Memory B cell (primary cell): ENCODE measurements around the gene MDH1B.
A peak's percentile ranks its signal among the peaks of the same experiment; 100 is the strongest.
"Not testable (repeated sequence)": the region's sequence is repeated elsewhere in the genome, so short reads cannot be mapped to it uniquely, and the experiment has no call there.

ENCODE experiments used
- ATAC-seq: fragments of 150-1000 bp; cut with Tn5 transposase; 2 replicates; pipeline ENCODE4 v1.10.0; 2021; ENCODE audit warnings: low read depth, mild to moderate bottlenecking, moderate library complexity
- DNase-seq, 2 donors: peaks; one replicate each; pipeline ENCODE4 v3.0.0; 2022; ENCODE audit warnings: low spot score in 2 of 2
- H3K27ac Mint-ChIP-seq: one replicate; pipeline ENCODE4 v1.8.0; 2022; ENCODE audit warnings: mild to moderate bottlenecking, moderate library complexity, mixed read lengths
- H3K27me3 Mint-ChIP-seq: one replicate; pipeline ENCODE4 v1.8.0; 2022; ENCODE audit warnings: mixed read lengths
- H3K36me3 Mint-ChIP-seq: one replicate; pipeline ENCODE4 v1.8.0; 2022; ENCODE audit warnings: mild to moderate bottlenecking, mixed read lengths
- H3K4me1 Mint-ChIP-seq: one replicate; pipeline ENCODE4 v1.8.0; 2022; ENCODE audit warnings: mixed read lengths
- H3K4me3 Mint-ChIP-seq: one replicate; pipeline ENCODE4 v1.8.0; 2022; ENCODE audit warnings: mild to moderate bottlenecking, moderate library complexity, mixed read lengths
- H3K9me3 Mint-ChIP-seq: one replicate; pipeline ENCODE4 v1.8.0; 2022; ENCODE audit warnings: mixed read lengths

MDH1B gene

DNA sequence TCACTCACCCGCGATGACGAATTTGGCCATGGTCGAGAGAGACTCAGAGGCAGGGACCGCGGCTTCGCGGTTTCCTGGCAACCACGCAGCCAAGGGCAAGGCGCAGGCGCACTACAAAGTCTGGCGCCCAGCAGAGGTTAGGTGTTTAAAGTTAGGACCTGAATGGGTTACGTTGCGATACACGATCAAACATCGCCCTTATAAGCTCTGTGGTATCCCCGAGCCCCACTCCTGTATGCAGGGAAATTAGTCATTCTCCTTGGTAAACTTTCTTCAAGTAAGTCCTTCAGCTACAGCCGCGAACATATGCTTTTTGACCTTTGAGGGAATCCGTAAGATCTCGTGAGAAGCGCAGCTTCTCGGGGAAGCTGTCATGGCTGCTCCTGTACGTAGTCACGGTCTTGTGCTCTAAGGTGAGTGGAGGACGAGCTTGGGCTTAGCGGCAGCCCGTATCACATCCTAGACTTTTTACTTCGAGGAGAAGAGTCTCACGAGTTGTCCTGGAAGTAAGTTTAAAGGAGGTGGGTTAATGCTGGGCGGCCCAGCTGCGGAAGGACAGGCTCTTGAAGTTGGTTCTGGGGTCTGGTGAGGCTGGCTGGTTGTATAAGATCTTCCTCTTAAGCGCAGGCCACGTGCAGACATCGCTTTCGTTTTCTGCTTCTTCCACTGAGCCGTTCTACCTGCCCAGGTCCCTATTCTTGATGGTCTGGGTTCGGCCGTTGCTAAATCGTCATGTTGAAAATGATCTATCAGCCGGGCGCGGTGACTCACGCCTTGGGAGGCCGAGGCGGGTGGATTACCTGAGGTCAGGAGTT is at the start of gene MDH1B, which contains the start of gene FASTKD2:
Gene MDH1B, minus strand, starts transcription at position 87 of the 815 bp plus-strand sequence. Its CDS starts 57 bp downstream, at position 30.
Gene FASTKD2, plus strand, starts transcription at position 365 of the 815 bp plus-strand sequence. CDS start 1,088 bp downstream, outside the sequence.
- H3K4me1 Mint-ChIP-seq, result peaks cover 18% of the 10 kb centered on the region
- peak; percentile 78 to 80 for DNase-seq
- H3K27me3 Mint-ChIP-seq, result no peaks in the 10 kb centered on the region
- H3K36me3 Mint-ChIP-seq, result peaks cover 15% of the 10 kb centered on the region
- ATAC-seq, result peak; percentile 83
- peak within 1 kb of the TSS; percentile 97 for H3K27ac Mint-ChIP-seq
- peak within 1 kb of the TSS; percentile 92 for H3K4me3 Mint-ChIP-seq
- H3K9me3 Mint-ChIP-seq, result no peaks in the 10 kb centered on the region

DNA sequence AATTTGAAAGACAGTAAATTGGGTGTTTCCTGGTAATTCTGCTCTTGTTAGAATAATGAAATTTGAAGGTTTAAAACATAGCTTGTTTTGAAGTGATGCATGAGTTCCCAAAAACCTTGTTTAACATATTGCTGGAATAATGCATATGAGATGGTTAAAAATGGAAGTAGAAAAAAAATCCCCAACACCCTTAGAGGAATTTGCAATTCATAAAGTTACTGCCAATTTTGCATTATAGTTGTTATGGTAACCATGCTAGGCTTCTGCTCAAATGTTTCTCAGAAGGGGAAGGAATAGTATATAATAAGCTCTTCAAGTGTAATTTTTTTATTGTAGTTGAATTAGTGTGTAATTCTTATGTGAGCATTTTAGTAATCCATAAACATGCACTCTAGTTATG is 49.4 kb upstream of the MDH1B start:
- no peak for DNase-seq
- Mint-ChIP-seq H3K4me1 (no peaks in the 10 kb centered on the region), H3K27me3 (no peaks in the 10 kb centered on the region)

DNA sequence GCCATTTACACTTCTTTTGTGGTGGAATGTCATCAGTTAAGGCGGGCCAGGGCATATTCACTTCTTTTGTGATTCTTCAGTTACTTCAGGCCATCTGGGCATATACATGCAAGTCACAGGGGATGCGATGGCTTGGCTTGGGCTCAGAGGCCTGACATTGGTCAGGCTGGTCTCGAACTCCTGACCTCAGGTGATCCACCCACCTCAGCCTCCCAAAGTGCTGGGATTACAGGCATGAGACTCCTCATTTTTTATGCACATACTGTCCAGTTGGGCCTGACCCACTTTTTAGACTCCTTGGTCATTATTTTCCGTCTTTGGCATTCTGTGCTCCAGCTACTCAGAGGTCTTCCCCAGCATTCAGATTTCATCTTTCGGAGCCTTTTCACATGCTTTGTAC is 47.3 kb upstream of the MDH1B start:
- H3K27me3 Mint-ChIP-seq, H3K4me1 Mint-ChIP-seq, H3K27ac Mint-ChIP-seq, ATAC-seq, H3K36me3 Mint-ChIP-seq, DNase-seq, H3K4me3 Mint-ChIP-seq, H3K9me3 Mint-ChIP-seq: not testable (repeated sequence)

More for the DNA sequence above, 49.4 kb upstream of the MDH1B start:
- Mint-ChIP-seq H3K27ac (no peak overlapping the region), H3K9me3 (peaks cover 5% of the 10 kb centered on the region), H3K4me3 (no peak overlapping the region), H3K36me3 (peaks cover 5% of the 10 kb centered on the region)
- ATAC-seq, result no peak

DNA sequence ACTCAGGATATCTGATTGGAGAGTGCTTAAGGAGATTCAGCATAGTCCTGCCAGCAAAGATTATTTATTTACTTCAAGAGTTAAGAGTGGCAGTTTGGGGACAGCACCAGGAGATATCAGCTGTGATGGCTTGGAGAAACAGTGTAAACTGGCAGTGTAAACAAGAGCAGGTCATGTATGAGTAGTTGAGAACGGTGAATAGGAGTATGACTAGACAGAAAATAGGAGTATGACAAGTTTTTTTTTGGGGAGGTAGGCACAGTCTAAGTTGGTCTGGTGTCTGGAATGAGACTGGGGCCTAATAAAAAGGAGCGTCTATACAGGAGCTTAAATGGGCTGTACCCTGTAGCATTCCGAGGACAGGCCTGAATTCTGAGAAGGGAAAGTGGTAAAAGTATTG is 42.5 kb upstream of the MDH1B start:
- not testable (repeated sequence) for H3K4me1 Mint-ChIP-seq, ATAC-seq, H3K4me3 Mint-ChIP-seq, H3K36me3 Mint-ChIP-seq, DNase-seq, H3K27ac Mint-ChIP-seq, H3K27me3 Mint-ChIP-seq, H3K9me3 Mint-ChIP-seq

DNA sequence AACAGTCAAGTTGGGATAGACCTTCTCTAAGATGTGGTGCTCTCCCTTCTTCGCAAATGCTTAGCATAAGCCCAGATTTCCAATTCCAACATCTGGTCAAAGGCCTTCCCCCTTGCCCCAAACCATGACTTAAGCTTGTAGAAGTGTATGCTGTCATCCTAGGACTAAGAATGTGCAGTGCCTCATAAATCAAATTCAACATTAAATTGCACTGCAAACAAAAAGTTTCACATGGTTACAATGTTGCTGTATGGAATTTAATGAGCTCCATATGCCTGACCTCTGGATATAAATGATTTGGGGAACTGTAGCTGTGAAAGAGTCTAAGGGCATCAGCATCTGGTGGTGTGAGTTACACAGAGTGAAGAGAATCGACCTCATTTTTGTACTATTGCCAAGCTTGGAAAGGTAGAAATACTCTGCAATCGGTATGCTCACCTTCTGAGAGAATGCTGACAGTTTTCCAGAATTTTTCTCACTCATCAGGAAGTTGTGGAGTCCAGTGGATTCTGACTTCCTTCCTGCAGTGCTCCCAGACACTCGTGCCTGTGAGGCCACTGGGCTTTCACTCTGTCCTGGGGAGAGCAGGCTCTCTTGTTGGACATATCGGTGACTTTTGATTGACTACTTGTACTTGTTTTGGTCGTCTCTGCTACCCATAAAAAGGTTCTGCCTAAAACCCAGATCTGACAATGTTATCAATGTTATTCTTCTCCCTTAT is 40.9 kb upstream of the MDH1B start:
- Mint-ChIP-seq H3K9me3 (no peaks in the 10 kb centered on the region), H3K36me3 (no peaks in the 10 kb centered on the region), H3K4me3 (no peak overlapping the region), H3K27me3 (no peaks in the 10 kb centered on the region), H3K4me1 (no peaks in the 10 kb centered on the region), H3K27ac (no peak overlapping the region)
- no peak for ATAC-seq
- DNase-seq, result no peak

DNA sequence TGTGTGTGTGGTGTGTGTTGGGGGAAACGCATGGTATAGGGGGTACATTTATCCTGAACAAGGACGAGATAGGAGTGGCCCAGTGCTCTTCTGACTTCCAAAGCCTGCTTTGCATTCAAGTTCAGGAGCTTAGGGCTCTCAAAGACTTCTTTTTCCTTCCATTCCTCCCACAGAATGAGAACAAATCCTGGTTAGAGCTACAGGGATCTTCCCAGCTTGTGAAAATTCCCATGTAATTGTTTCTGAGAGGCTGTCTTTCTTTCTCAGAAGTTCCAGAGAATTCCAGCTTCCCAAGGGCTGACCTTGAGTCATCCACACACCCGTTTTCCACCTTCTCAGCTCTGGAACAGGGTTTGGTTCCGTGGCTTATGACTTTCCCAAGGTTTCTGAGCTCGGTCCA is 39.2 kb upstream of the MDH1B start:
- H3K4me1 Mint-ChIP-seq, result peaks cover 6% of the 10 kb centered on the region
- H3K27me3 Mint-ChIP-seq, result no peaks in the 10 kb centered on the region
- ATAC-seq (no peak), DNase-seq (no peak)
- no peaks in the 10 kb centered on the region for H3K9me3 Mint-ChIP-seq
- no peak overlapping the region for H3K4me3 Mint-ChIP-seq
- no peak overlapping the region for H3K27ac Mint-ChIP-seq
- H3K36me3 Mint-ChIP-seq, result peaks cover 1% of the 10 kb centered on the region

DNA sequence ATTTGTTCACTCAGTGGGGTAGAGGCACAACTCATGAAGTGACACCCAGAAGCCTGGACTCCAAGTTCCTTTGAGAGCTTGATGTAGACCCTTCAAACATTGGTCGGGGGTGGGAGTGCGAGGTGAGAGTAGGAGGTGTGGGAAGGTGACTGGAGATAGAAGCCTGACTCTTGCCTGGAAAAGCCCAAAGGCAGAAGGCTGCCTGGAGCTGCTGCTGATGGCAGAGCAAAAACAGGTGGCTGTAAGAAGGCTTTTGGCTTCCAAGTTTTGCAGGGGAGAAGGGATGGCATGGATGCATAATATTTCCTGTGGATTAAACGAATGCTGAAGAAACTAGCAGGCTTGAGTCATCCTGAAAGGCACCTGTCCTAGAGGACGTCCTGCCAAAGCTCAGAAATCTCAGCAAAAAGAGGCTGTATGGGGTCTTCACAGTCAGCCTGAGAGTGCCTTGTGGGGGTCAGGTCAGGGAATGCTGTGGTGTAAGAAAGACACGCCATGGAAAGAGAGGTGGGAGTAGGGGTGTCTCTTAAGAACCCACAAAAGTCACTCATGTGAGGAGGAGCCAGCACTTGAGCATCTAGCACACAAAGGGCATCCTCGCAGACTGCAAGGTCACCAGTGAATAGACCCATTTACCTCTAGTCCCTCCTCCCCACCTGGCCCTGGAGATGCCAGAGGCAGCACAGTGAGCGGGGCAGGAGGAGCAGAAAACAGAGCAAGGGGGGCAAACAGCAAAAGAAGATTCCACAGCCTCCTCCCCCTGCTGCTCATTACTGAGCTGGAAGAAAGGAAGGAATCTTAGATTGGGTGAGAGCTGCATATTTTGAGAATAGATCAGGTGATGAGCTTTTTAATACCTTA is 37.8 kb upstream of the MDH1B start:
- DNase-seq (no peak), ATAC-seq (no peak)
- Mint-ChIP-seq H3K9me3 (no peaks in the 10 kb centered on the region), H3K4me1 (peaks cover 10% of the 10 kb centered on the region), H3K27me3 (no peaks in the 10 kb centered on the region), H3K4me3 (no peak overlapping the region), H3K27ac (no peak overlapping the region), H3K36me3 (peaks cover 1% of the 10 kb centered on the region)

DNA sequence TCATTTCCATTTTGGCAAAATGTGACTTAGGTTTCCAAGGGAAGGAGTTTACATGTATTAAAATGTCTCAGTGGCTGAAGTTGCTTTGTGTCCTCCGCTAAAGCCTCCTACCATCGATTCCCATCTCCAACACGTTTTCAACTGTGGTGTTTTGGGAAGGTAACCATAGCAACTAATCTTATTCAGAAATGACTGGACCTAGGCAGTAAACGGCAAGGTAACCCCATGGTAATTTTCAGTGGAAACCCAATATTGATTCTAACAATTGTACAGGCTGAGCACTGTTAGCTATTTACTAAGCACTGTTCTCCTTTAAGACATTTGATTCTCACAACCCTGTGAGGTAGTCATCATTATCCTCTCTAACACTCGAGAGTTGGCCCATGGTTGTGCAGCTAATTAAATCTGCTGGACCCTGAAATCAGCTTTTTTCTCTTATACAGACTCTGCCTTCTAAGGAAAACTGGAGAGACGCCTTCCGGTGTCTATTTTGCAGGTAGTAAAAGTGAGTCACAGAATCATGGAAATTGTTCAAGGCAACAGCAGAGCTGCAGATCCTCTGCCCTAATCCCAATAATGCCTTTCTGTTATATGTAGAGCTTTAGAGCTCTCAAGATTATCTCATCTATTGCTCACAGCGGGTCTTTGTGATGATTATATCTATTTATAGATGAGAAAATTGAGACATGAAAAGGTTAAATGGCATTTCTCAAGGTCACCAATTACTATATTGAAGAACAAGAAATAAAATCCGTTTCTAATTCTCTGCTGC is 36.5 kb upstream of the MDH1B start:
- peaks cover 10% of the 10 kb centered on the region for H3K4me1 Mint-ChIP-seq
- no peak for ATAC-seq
- no peaks in the 10 kb centered on the region for H3K9me3 Mint-ChIP-seq
- peaks cover 1% of the 10 kb centered on the region for H3K36me3 Mint-ChIP-seq
- H3K27me3 Mint-ChIP-seq, result no peaks in the 10 kb centered on the region
- H3K4me3 Mint-ChIP-seq, result no peak overlapping the region
- no peak overlapping the region for H3K27ac Mint-ChIP-seq
- no peak for DNase-seq

DNA sequence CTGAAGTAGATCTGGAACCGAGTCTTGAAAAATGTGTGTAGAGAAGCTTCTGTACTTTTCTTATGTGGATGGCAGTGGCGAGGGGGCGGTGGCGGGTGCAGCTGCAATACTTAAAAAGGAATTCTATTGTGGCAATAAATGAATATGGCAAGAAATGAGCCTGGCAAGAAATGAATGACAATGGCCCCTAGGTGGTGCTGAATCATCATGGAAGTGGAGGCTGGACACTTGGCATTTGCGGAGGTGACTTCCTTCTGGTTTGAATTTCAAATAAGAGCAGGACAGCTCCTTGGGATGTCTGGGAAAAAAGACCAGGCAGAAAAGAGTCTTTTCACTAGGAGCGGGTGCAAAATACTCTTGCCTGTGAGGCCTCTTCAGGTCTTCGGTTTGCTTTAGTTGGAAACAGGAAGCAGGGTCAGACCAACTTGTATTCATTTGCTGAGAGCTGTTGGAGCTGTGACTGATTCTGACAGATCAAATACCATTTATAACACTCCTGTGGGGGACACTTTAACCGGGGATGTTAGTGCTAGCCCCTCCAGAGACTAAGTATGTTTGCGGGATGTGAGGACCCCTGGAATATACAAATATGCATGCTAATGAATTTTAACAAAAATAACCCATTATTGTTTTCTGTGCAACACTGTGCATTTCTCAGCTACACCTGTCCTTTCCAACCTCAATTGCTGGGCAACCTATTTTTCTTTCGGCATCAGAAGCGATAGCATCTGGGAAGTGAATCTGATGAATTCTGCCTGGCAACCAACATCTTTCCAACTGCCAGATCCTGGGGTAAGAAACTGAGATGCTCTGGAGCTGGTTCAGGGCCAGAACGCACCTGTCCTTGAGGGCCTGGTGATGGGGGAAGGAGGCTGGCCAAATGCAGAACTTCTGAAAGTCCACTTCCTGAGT is 35.6 kb upstream of the MDH1B start:
- H3K4me3 Mint-ChIP-seq, result peak overlapping the region; percentile 59
- peaks cover 1% of the 10 kb centered on the region for H3K36me3 Mint-ChIP-seq
- DNase-seq (peak; percentile 18 to 28), ATAC-seq (peak; percentile 52)
- peaks cover 10% of the 10 kb centered on the region for H3K4me1 Mint-ChIP-seq
- no peaks in the 10 kb centered on the region for H3K9me3 Mint-ChIP-seq
- no peaks in the 10 kb centered on the region for H3K27me3 Mint-ChIP-seq
- H3K27ac Mint-ChIP-seq, result no peak overlapping the region

DNA sequence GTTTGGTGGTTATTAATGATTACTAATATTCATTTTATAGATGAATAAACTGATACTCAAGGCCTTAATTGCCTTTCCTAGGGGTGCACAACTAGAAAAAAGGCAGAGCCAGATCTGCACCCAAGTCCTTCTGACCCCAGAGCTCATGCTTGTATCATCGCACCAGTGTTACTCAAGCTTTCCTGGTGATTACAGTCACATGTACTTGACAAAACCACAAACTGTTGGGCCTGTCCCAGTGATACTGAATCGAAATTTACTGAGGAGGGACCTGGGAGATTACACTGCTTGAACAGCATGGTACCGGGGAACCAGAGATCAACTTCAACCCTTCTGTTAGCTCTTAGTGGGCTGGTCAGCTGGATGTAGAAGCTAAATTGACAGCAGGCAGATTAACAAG is 34.0 kb upstream of the MDH1B start:
- Mint-ChIP-seq H3K27ac (no peak overlapping the region), H3K4me3 (no peak overlapping the region), H3K4me1 (peaks cover 10% of the 10 kb centered on the region), H3K27me3 (no peaks in the 10 kb centered on the region), H3K9me3 (no peaks in the 10 kb centered on the region), H3K36me3 (peaks cover 1% of the 10 kb centered on the region)
- ATAC-seq, result no peak
- DNase-seq, result no peak

DNA sequence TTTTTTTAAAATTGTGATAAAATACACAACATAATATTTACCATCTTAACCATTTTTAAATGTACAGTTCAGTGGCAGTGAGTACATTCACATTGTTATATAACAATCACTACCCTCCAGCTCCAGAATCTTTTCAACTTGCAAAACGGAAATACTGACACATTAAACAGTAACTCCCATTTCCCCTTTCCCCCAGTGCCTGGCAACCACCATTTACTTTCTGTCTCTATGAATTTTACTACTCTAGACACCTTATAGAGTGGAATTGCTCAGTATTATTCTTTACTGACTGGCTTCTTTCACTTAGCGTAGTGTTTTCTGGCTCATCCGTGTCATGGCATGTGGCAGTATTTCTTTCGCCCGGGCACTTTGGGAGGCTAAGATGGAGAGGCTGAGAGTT is 32.9 kb upstream of the MDH1B start:
- Mint-ChIP-seq H3K27me3 (no peaks in the 10 kb centered on the region), H3K4me3 (no peak overlapping the region), H3K4me1 (peaks cover 10% of the 10 kb centered on the region), H3K9me3 (no peaks in the 10 kb centered on the region), H3K36me3 (peaks cover 4% of the 10 kb centered on the region), H3K27ac (peak overlapping the region; percentile 74)
- no peak for ATAC-seq
- DNase-seq, result no peak

DNA sequence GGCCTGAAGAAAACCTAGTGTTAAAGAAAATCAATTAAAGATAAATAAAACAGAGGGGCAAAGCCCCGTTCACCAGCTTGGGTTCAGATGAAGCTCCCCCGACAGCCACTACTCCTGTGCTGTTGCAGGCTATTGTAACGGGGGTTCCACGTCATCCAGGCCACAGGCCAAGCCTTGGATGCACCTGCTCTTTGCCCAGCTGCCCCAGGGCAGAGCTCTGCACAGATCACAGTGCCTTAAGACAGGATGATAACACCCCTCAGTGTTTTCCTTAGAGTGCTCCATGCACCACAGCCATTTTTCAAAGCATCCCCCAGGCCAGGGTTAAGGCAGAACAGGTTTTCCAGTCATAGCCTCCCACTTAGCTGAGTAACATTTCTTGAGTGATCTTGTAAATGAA is 32.2 kb upstream of the MDH1B start:
- ATAC-seq (no peak), DNase-seq (no peak)
- H3K36me3 Mint-ChIP-seq, result peaks cover 6% of the 10 kb centered on the region
- peaks cover 10% of the 10 kb centered on the region for H3K4me1 Mint-ChIP-seq
- no peaks in the 10 kb centered on the region for H3K27me3 Mint-ChIP-seq
- H3K27ac Mint-ChIP-seq, result no peak overlapping the region
- no peaks in the 10 kb centered on the region for H3K9me3 Mint-ChIP-seq
- H3K4me3 Mint-ChIP-seq, result no peak overlapping the region
